MG63 (cell line): ENCODE data around the gene UBE2I. TPM values are rescaled to one million over a fixed set of nuclear protein-coding genes. Genes with fewer than 3 reads are reported as not detected.
A peak's percentile ranks its signal among the peaks of the same experiment; 100 is the strongest.

Source experiments
- DNase-seq: peaks from one replicate; pipeline ENCODE4 v3.0.0-alpha.2; 2020
- H3K27me3 ChIP-seq: fragments of 250-450 bp; sonication (Bioruptor Pico); 2 replicates; pipeline ENCODE4 v1.5.1; 2020; ENCODE audit warnings: mild to moderate bottlenecking, moderate library complexity
- H3K36me3 ChIP-seq: fragments of 250-450 bp; sonication (Bioruptor Pico); 2 replicates; pipeline ENCODE4 v1.5.1; 2020; ENCODE audit warnings: mild to moderate bottlenecking, moderate library complexity
- H3K4me3 ChIP-seq: fragments of 250-450 bp; sonication (Bioruptor Pico); 2 replicates; pipeline ENCODE4 v1.5.1; 2020; ENCODE audit warnings: mild to moderate bottlenecking, moderate library complexity
- H3K9me3 ChIP-seq: fragments of 250-450 bp; sonication (Bioruptor Pico); 2 replicates; pipeline ENCODE4 v1.5.1; 2020; ENCODE audit warnings: mild to moderate bottlenecking, moderate library complexity
- total RNA-seq: library from RNA; depleted of rRNA; stranded (reverse); fragments of >200 nt; shearing (Covaris generic); gene quantifications from 2 replicates; pipeline ENCODE4 v1.2.3, GENCODE V29; 2014; ENCODE audit warnings: low replicate concordance

UBE2I gene
- total RNA-seq, 1 experiment from 2014 or later: 228 TPM

DNA sequence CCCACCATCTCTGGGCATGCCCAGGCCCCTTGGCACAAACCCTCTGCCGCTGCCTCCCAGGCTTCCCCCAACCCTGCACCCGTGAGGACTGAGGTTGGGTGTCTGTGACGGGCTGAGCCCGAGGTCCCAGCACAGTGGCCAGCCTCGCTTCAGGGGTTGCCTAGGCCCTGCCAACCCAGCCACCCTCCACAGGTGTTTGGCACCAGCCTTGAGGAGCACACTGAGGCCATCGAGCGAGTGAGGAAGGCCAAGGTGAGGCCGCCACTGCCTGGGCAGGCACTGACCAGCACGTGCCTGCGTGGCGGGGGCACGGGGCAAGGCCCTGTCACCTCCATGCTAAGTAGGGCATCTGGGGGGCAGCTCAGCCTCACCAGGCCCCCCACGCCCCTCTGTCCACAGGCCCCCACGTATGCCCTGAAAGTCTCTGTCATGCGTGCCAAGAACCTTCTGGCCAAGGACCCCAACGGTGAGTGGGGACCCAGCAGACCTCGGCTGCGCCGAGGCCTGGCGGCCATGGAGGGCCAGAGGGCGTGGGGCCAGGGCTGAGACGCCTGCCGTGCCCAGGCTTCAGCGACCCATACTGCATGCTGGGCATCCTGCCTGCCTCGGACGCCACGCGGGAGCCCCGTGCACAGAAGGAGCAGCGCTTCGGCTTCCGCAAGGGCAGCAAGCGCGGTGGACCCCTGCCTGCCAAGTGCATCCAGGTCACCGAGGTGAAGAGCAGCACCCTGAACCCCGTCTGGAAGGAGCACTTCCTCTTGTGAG lies 31.5 kb downstream of the UBE2I start:
- H3K27me3 ChIP-seq: peaks cover 41% of the 10 kb centered on the region
- H3K36me3 ChIP-seq: no peaks in the 10 kb centered on the region
- DNase-seq: no peak
- H3K9me3 ChIP-seq: no peaks in the 10 kb centered on the region
- H3K4me3 ChIP-seq: no peak overlapping the region

DNA sequence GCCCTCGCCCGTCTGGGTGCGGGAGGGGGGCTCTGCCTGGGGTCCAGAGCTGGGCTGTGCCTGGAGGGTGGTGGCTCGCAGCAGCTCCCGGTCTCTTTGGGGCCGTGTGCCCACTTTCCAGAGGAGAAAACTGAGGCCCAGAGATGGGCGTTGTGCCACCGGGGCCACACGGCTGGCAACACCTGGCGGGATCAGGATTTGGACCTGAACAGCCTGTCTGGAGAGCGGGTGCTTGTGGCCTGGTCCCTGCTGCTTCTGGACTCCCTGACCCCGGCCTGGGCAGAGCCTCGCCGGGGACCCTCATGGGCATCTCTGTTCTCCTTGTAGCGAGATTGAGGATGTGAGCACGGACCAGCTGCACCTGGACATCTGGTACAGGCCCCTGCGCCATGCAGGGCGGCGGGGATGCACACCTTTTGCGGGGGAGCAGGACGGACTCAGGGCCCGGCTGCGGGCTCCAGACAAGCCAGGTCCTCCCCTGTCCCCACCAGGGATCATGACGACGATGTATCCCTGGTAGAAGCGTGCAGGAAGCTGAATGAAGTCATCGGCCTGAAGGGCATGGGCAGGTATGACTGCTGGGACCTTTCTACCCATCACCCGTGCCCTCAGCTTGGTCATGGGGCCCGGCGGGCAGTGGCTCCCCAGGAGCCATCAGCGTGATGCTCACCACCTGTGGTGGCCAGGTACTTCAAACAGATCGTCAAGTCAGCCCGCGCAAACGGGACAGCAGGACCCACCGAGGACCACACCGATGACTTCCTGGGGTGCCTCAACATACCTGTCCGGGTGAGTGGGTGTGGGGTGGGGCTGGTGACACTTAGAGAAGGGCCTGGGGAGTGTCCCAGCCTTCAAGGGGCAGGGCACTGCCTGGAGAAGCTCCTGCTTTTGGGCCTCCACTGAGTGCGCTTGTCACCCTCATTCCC lies 32.3 kb downstream of the UBE2I start:
- Histone ChIP-seq H3K27me3 (peaks cover 35% of the 10 kb centered on the region), H3K4me3 (no peak overlapping the region), H3K36me3 (no peaks in the 10 kb centered on the region), H3K9me3 (no peaks in the 10 kb centered on the region)
- DNase-seq: no peak

DNA sequence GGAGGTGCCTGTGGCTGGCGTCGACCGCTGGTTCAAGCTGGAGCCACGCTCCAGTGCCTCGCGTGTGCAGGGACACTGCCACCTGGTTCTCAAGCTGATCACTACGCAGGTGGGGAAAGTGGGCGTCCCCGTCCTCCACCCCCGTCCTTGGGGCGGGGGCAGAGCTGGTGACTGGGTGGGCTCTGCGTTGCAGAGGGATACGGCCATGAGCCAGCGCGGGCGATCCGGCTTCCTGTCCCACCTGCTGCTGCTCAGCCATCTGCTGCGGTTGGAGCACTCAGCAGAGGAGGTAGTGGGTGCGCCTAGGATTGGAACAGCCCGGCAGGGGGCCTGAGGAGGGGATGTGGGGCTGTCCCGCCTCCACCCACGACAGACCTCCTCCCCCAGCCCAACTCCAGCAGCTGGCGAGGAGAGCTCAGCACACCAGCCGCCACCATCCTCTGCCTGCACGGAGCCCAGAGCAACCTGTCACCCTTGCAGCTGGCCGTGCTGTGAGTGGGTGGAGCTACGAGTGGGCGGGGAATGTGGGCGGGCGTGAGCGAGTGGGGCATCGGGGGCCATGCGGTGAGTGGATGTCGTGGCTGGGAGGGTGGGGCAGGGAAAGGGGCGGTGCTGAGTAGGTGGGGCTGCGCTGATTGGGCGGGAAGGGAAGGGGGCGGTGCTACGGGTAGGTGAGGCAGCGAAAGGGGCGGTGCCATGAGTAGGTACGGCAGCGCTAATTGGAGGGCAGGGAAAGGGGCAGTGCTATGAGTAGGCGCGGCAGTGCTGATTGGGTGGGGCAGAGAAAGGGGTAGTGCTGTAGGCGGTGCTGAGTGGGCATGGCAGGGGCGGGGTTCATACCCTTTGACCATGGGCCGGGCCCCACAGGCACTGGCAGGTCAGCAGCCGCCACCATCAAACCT lies 33.3 kb downstream of the UBE2I start:
- Histone ChIP-seq H3K9me3 (no peaks in the 10 kb centered on the region), H3K27me3 (peaks cover 32% of the 10 kb centered on the region), H3K4me3 (no peak overlapping the region), H3K36me3 (no peaks in the 10 kb centered on the region)
- peak; percentile 97 for DNase-seq

DNA sequence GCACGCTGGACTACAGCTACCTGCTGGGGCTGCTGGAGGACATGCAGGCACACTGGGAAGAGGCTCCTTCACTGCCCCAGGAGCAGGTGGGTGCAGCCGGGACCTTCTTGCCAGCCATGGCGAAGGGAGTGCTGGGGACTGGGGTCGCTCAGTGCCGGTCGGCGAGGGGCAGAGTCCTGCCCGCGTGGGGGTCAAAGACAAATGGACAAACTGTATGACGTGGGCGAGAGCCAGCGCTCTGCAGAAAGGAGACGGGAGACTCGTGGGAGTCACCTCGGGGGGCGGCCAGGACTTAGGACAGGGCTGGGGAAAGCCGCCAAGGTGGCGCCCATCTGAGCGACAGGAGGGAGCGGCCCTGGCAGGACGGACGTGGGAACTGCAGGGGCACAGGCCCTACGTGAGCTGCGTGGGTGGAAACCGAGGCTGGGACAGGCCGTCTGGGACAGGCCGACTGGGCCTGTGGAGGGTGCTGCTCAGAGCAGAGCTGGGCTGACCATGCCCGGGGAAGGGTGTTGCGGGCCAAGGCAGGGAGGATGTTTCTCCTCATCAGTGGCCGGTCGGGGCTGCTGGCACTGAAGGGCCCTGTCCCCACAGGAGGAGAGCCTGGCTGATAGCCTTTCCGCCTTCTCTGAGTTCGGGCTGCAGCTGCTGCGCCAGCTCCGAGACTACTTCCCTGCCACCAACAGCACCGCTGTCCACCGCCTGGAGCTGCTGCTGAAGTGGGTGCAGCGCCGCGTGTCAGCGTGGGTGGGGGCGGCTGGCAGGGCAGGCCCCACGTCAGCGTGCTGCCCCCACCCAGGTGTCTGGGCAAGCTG lies 34.2 kb downstream of the UBE2I start:
- Histone ChIP-seq H3K9me3 (no peaks in the 10 kb centered on the region), H3K27me3 (peaks cover 30% of the 10 kb centered on the region), H3K4me3 (no peak overlapping the region), H3K36me3 (peaks cover 3% of the 10 kb centered on the region; the same call in 1 of the 2 replicates)
- no peak for DNase-seq

DNA sequence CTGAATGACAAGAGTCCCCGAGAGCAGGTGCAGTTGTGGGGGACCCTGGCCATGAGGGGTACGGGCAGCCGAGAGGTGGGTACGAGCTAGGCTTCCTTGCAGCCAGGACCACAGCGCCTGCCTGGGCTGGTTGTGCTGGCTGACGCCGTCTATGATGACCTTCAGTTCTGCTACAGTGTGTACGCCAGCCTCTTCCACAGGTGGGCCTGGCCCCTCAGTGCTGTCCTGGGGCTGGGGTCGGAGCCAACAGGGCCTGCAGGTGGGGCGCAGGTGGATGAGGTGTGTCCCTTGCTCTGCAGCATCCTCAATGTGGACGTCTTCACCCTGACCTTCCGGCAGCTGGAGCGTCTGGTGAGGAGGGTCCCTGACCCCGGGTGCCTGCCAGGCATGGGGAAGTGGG lies 35.1 kb downstream of the UBE2I start:
- Histone ChIP-seq H3K4me3 (no peak overlapping the region), H3K9me3 (no peaks in the 10 kb centered on the region), H3K36me3 (peaks cover 5% of the 10 kb centered on the region), H3K27me3 (peaks cover 22% of the 10 kb centered on the region)
- DNase-seq: no peak

DNA sequence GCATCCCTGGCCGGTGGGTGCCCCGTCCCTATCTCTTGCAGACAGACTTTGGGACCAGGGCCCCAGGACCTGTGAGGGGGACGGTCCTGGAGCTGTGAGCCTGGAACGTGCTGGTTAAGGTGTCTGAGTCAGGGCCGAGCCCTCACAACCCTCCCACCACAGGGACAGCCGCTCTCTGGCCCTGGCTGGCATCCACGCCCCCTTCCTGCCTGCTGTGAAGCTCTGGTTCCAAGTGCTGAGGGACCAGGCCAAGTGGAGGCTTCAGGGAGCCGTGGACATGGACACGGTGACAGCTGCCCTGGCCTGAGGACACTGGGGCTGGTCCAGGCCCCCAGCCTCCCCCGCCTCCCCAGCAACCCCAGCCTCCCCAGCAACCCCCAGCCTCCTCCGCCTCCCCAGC lies 35.7 kb downstream of the UBE2I start:
- no peak for DNase-seq

DNA sequence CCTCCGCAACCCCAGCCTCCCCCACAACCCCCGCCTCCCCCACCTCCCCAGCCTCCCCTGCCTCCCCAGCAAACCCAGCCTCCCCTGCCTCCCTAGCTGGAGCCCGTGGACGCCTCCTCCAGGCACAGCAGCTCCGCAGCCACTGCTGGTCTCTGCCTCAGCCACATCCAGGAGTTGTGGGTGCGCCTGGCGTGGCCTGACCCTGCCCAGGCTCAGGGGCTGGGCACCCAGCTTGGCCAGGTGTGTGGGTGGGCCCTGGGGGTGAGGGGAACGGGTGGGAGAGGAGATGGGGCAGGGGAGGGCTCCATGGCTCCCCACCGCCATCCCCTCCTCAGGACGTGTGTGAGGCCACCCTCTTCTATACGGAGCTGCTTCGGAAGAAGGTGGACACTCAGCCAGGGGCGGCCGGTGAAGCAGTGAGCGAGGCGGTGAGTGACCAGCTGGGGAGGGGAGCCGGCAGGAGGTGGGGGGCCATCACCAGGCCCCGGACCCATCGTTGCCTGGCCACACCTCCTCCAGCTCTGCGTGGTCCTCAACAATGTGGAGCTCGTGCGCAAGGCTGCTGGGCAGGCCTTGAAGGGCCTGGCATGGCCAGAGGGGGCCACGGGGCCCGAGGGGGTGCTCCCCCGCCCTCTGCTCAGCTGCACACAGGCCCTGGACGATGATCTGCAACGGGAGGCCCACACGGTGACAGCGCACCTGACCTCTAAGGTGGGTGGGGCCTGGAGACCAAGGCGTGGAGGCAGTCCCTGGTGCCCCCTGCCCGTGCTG lies 36.4 kb downstream of the UBE2I start:
- no peaks in the 10 kb centered on the region for H3K9me3 ChIP-seq
- H3K4me3 ChIP-seq: no peak overlapping the region
- no peak for DNase-seq
- H3K36me3 ChIP-seq: peaks cover 17% of the 10 kb centered on the region
- H3K27me3 ChIP-seq: peaks cover 21% of the 10 kb centered on the region

More for the DNA sequence above, 35.7 kb downstream of the UBE2I start:
- H3K27me3 ChIP-seq: peaks cover 22% of the 10 kb centered on the region
- peaks cover 10% of the 10 kb centered on the region for H3K36me3 ChIP-seq
- no peaks in the 10 kb centered on the region for H3K9me3 ChIP-seq
- no peak overlapping the region for H3K4me3 ChIP-seq

DNA sequence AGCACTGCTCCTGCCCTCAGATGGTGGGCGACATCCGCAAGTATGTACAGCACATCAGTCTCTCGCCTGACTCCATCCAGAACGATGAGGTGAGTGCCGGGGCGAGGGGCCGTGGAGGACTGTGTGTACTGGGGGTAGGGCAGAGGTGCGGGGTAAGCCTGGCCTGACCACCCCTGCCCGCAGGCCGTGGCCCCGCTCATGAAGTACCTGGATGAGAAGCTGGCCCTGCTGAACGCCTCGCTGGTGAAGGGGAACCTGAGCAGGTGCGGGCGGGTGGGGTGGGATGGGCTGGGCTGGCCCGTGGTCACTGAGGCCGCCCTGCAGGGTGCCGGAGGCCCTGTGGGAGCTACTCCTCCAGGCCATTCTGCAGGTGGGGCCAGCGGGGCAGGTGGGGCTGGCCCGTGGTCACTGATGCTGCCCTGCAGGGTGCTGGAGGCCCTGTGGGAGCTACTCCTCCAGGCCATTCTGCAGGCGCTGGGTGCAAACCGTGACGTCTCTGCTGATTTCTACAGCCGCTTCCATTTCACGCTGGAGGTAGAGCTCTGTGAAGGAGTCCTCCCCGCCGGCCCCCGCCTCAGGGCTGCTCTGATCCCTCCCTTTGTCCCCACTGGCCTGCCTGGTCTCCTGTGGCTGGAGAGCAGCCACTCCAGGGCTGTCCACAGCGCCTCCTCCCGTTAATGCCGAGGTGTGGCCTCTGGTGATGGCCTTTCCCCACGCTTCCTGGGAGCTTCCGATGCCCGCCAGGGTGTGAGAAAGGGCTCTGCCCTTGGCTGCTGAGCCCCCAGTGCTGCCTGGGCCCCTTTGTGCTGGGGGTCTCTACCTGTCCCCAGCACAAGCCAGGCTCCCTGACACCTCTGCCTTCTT lies 37.2 kb downstream of the UBE2I start:
- H3K9me3 ChIP-seq: no peaks in the 10 kb centered on the region
- DNase-seq: peak; percentile 37
- peaks cover 17% of the 10 kb centered on the region for H3K36me3 ChIP-seq
- H3K27me3 ChIP-seq: peaks cover 13% of the 10 kb centered on the region
- H3K4me3 ChIP-seq: no peak overlapping the region

DNA sequence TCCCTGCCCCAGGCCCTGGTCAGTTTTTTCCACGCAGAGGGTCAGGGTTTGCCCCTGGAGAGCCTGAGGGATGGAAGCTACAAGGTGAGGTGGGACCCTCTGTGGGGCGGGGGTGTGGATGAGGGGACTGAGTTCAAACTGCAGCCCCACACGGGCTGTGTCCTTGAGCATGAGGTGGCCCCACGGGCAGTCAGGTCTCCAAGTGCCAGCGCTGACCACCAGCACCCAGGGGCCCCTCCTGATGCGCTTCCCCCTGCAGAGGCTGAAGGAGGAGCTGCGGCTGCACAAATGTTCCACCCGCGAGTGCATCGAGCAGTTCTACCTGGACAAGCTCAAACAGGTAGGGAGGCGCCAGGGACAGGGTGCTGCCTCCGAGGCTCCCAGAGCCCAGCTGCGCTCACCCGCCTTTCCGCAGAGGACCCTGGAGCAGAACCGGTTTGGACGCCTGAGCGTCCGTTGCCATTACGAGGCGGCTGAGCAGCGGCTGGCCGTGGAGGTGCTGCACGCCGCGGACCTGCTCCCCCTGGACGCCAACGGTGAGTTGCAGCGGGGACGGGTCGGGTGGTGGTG lies 37.9 kb downstream of the UBE2I start:
- H3K27me3 ChIP-seq: peaks cover 6% of the 10 kb centered on the region
- DNase-seq: no peak
- no peaks in the 10 kb centered on the region for H3K9me3 ChIP-seq
- peaks cover 17% of the 10 kb centered on the region for H3K36me3 ChIP-seq
- no peak overlapping the region for H3K4me3 ChIP-seq

DNA sequence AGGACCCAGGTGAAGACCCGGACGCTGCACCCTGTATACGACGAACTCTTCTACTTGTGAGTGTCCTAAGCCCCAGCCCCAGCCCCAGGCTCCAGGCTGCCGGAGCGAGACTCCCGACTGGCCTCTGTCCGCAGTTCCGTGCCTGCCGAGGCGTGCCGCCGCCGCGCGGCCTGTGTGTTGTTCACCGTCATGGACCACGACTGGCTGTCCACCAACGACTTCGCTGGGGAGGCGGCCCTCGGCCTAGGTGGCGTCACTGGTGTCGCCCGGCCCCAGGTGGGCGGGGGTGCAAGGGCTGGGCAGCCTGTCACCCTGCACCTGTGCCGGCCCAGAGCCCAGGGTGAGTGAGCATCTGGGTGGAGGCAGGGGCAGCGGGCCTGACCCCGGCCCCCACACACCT lies 38.5 kb downstream of the UBE2I start:
- no peak overlapping the region for H3K4me3 ChIP-seq
- DNase-seq: no peak

DNA sequence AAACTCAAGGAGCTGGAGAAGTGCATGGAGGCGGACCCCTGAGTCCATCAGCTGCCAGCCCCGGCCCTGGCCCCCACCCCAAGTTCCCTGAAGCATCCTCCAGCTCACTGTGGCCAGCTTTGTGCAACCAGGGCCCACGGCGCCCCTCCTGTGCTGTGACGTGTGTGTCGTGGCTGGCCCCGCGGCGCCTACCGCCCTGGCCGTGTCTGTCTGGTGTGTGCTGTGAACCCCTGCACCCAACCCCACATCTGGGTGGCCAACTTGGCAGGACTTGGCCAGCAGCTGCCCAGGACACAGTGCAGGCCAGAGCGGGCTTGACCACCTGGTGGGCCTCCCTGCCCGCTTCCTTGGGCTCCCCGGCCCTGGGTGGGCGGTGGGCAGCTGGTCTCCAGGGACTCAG lies 39.0 kb downstream of the UBE2I start:
- Histone ChIP-seq H3K36me3 (peaks cover 17% of the 10 kb centered on the region), H3K9me3 (no peaks in the 10 kb centered on the region), H3K27me3 (0 out of 2 replicates have a peak, but pooled peaks cover 2% of the 10 kb centered on the region), H3K4me3 (no peak overlapping the region)
- no peak for DNase-seq

More for the DNA sequence above, 38.5 kb downstream of the UBE2I start:
- Histone ChIP-seq H3K27me3 (0 out of 2 replicates have a peak, but pooled peaks cover 2% of the 10 kb centered on the region), H3K36me3 (peaks cover 17% of the 10 kb centered on the region), H3K9me3 (no peaks in the 10 kb centered on the region)

DNA sequence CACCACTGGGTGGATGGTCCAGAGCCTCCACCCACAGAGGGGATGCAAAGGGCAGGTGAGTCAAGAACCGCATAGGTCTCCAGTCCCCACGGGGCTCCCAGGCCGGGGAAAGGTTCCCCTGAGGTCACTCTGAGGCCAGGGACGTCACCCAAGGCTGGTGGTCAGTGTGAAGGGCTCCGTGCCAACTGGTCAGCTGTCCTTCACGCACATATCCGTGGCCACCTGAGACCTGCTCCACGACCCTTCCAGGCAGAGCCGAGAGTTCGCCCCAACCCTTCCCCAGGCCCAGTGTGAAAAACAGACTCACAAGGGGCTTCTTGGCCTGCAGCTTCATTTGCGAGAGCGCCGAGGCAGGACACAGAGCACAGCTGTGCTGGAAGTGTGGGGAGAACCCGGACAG lies 39.5 kb downstream of the UBE2I start:
- Histone ChIP-seq H3K9me3 (no peaks in the 10 kb centered on the region), H3K4me3 (no peak overlapping the region), H3K27me3 (0 out of 2 replicates have a peak, but pooled peaks cover 2% of the 10 kb centered on the region), H3K36me3 (peaks cover 17% of the 10 kb centered on the region)
- no peak for DNase-seq

DNA sequence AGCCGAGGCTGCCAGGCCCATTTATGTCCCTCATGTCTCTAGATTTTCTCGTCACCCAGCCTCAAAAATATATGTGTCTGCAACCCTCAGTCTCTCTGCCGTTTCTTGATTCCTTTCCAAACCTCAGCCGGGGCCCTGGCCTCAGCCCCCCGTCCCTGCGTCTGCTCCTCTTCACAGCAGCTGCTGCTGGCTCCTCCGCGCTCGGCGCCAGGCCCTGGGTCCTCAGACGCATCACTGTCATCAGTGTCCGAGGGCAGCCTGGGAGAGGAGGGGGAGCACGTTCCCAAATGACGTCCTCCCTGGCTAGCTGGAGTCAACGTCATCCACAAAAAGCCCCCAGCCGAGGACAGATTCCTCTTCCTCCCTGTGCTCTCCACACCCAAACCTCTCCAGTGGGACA lies 39.9 kb downstream of the UBE2I start:
- Histone ChIP-seq H3K27me3 (0 out of 2 replicates have a peak, but pooled peaks cover 2% of the 10 kb centered on the region), H3K36me3 (peaks cover 17% of the 10 kb centered on the region), H3K9me3 (no peaks in the 10 kb centered on the region), H3K4me3 (no peak overlapping the region)
- DNase-seq: no peak

DNA sequence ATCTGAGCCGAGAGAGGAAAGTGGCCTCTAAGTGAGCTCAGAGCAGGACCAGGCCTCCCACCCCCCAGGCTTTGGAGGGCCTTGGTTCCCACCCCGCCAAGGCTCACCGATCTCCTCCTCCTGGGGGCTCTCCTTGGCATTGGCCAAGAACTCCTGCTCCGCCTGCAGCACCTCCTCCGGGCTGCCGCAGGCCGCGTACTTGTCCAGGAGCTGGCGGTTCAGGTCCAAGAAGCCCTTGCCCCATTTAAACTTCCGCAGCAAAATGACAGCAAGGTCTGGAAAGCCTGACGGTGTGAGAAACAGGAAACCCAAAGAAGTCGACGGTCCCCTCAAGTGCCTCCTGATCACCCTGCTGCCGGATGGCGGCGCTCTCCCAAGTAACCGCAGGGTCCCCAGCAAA lies 40.5 kb downstream of the UBE2I start:
- Histone ChIP-seq H3K4me3 (no peak overlapping the region), H3K9me3 (no peaks in the 10 kb centered on the region), H3K27me3 (0 out of 2 replicates have a peak, but pooled peaks cover 1% of the 10 kb centered on the region), H3K36me3 (peaks cover 17% of the 10 kb centered on the region)
- DNase-seq: no peak
